ENCODE measurements around the gene CENPP.

- TF ChIP-seq CTCF (IDR thresholded peaks at IDR 0.05) (no peak), POLR2AphosphoS5 (IDR thresholded peaks at IDR 0.05; ENCODE audit: insufficient read depth in 1 of 2, low read depth in 1 of 2) (no peak), POLR2A (IDR thresholded peaks at IDR 0.05) (no peak)
These were observed 318.5 kb downstream of the CENPP start for GRCh38 chr9:92644278-92644677.

Measured in vagina (tissue), 2 donors.